Transverse colon (tissue), 3 donors: ENCODE measurements around the gene C21orf58.

Experiments
- POLR2A ChIP-seq: fragments of 450-650 bp; IDR thresholded peaks from one replicate; pipeline ENCODE4 v1.6.1; 2016; ENCODE audit warnings: antibody characterized with exemption, mild to moderate bottlenecking, moderate library complexity
- TF ChIP-seq, protein P1 (sequence below), 5 experiments: fragments of 200-600 bp in 3 of 5; fragments of 450-650 bp in 2 of 5; sonication (generic) in 3 of 5; IDR thresholded peaks; 1 replicate in 2 of 5; 2 replicates in 3 of 5; pipeline ENCODE4 v1.5.1; 2016 to 2017; ENCODE audit warnings: antibody characterized with exemption in 5 of 5, inconsistent platforms in 3 of 5, mild to moderate bottlenecking in 2 of 5, moderate library complexity in 1 of 5

DNA sequence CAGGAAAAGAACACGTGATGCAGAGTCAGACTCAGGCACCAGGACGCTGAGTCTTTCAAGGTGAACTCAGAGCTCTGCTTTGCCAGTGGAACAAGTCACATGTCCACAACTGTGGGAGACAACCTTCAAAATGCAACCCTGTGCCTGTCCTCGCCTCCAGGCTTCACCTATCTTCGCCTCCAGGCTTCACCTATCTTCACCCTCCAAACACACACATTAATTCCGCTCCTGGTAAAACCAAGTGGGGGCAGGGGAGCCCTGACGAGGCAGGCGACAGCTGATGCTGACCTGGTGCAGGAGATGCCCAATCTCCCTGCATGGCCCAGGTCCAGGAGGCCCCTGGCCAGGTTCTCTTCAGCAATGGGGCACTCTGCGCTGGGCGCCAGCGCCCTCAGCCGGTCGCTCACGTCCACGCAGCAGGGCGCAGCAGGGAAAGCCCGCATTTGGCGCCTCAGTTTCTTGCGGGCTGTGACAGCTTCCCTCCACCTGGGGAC, 67.1 kb downstream of the C21orf58 start:
- TF ChIP-seq, protein P1, sequence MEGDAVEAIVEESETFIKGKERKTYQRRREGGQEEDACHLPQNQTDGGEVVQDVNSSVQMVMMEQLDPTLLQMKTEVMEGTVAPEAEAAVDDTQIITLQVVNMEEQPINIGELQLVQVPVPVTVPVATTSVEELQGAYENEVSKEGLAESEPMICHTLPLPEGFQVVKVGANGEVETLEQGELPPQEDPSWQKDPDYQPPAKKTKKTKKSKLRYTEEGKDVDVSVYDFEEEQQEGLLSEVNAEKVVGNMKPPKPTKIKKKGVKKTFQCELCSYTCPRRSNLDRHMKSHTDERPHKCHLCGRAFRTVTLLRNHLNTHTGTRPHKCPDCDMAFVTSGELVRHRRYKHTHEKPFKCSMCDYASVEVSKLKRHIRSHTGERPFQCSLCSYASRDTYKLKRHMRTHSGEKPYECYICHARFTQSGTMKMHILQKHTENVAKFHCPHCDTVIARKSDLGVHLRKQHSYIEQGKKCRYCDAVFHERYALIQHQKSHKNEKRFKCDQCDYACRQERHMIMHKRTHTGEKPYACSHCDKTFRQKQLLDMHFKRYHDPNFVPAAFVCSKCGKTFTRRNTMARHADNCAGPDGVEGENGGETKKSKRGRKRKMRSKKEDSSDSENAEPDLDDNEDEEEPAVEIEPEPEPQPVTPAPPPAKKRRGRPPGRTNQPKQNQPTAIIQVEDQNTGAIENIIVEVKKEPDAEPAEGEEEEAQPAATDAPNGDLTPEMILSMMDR (IDR thresholded peaks at IDR 0.05), result no peak
- TF ChIP-seq POLR2A, result no peak
